HL-60 (cell line): ENCODE measurements around the gene WWOX.

Experiments used
- CTCF ChIP-seq: IDR thresholded peaks from one replicate; pipeline ENCODE4 v1.5.1; 2011; ENCODE audit warnings: low read length, control low read depth, inconsistent platforms; ENCODE audit not compliant: insufficient read depth
- GABPA ChIP-seq: IDR thresholded peaks from 2 replicates; pipeline ENCODE4 v1.6.1; 2012; ENCODE audit warnings: low read depth
- POLR2AphosphoS5 ChIP-seq: IDR thresholded peaks from 2 replicates; pipeline ENCODE4 v1.6.1; 2012; ENCODE audit warnings: low read depth
- REST ChIP-seq: IDR thresholded peaks from 2 replicates; pipeline ENCODE4 v1.6.1; 2012; ENCODE audit warnings: low read depth; ENCODE audit not compliant: insufficient replicate concordance
- SPI1 ChIP-seq: IDR thresholded peaks from 2 replicates; pipeline ENCODE4 v1.6.1; 2012; ENCODE audit warnings: low read depth, mild to moderate bottlenecking, borderline replicate concordance

DNA sequence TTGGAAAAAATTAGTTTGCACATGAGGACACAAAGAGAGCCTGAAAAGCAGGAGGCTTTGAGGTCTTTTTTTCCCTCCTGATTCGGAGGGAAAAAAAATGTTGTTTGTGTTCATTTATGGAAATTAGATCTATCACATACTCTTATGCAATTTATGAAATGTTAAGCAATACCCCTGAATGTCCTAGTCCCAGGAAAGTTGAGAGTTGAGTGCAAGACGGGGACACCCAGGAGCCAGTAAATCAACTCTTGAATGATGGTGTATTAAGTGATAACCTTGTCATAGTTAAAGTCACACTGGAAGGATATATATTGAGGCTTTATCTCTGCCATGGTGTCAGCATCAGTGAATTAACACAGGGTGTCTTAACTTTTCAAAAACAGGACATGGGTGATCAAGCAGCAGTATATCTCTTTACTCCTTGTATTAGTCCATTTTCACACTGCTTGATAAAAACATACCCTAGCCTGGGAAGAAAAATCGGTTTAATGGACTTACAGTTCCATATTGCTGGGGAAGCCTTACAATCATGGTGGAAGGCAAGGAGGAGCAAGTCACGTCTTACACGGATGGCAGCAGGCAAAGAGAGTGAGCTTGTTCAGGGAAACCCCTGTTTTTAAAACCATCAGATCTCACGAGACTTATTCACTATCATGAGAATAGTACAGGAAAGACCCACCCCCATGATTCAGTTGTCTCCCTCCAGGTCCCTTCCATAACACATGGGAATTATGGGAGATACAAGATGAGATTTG is 1032.0 kb downstream of the WWOX start:
- TF ChIP-seq GABPA (no peak), REST (no peak), CTCF (no peak), POLR2AphosphoS5 (no peak), SPI1 (no peak)
